GM18517 (cell line): ENCODE results near the gene HS3ST2.
"Not testable (repeated sequence)": the region's sequence is repeated elsewhere in the genome, so short reads cannot be mapped to it uniquely, and the experiment has no call there.

Experiments used
- ATAC-seq: cut with Tn5 transposase; IDR thresholded peaks from one replicate; pipeline ENCODE4 v1.9.1; 2021; ENCODE audit warnings: mild to moderate bottlenecking, moderate library complexity; ENCODE audit not compliant: unreplicated experiment

HS3ST2 gene

DNA sequence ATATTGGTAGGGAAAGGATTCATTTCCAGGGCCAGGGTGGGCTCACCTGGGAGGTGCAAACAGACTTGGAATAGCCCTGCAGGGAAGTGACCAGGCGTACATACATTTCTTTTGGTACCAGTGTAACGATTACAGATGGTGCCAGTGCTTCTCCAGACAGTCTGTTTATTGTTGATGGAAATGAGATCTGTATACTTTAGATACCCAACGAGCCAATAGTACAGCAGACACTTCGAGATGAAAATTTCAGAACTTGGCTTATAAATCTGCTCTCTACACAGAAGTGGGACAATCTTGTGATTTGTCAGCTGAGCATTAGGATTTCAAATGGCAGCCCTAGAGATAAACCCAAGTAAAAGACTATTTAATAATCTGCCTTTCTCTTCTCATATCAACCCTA lies 57.9 kb downstream of the HS3ST2 start:
- no peak for ATAC-seq

DNA sequence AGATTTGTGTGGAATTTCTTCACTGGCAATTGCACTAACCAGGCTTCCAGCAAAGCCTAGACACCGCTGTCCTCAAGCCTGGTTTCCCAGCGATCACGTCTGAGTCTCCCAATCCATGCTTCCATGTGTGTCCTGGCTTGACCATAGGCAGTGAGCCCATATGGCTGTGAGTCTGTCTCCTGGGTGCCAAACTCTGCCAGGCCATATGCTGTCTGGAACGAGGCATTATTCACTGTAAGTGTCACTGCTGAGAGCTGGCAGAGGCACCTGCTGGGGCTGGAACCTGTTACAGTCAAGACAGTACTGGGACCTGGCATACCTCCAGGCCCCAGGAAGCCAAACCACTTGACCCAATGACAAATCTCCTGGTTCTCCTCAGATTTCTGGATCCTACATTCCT lies 60.4 kb downstream of the HS3ST2 start:
- no peak for ATAC-seq

DNA sequence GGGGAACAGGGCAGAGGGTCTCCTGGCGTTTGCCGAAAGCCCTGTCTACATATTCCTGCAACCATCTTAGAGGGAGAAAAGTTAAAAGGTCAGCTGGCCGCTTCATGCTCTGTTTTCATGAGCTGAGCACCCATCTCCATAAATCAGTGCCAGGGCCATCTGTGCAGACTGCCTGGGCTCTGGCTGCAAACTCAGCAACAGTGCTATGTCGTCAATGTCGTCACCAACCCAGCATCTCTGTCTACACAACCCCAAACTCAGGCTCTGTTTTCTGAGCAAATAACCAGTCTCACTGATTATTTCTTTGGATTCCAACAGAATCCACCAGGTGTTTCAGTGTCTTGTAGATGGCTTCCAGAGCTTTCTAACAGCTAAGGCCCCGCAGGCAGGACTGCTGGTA lies 65.0 kb downstream of the HS3ST2 start:
- no peak for ATAC-seq

DNA sequence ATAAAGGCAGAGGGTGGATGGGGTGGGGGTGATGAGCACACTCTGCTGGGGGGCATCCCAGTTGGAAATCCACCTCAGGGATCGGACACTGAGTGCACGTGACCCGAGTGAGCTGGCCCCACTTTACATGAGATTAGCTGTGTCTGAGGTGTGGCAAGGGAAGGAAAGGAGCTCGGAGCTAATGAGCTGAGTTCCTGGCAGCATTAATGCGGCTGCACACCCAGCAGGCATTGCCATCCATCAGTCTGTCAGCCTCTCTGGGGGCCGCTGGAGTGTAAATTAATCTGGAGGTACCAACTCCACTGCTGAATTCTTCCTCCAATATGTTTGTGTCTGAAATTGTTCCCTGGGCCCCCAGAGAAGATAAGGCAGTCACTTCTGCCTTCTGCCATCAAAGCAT lies 65.5 kb downstream of the HS3ST2 start:
- no peak for ATAC-seq

DNA sequence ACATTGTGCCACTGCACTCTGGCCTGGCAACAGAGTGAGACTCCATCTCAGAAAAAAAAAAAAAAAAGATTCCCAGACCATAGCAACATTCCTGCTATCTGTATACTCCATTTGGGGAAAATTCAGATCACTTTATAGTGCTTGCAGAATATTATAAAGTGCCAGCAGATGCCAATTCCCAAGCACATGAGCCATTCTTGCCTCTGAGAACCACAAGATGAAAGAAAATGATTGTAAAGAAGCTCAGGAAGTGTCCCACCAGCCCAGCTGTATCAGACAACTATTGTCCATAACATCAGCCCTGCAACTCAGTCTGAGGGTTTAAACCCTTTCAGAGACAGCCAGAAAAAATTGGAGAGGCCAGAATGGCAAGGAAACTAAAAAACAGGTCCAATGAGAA lies 69.0 kb downstream of the HS3ST2 start:
- no peak for ATAC-seq

DNA sequence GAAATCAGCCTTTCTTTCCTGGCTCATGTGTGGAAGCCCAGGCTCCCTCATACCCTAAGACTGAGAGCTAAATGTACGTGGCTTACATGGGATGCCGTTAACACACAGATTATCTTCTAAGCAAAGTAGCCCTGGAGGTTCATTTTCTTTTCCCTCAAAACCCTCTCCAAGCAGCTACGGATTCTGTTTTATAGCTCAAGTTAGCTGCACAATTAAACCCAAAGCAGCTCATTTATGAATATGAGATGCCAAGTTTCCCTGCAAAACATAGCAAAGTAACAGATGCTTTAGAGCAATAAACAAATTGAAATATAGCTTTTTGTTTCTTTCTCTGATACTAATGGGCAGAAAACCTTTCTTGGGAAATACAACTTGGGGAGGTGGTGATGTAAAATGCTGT lies 72.0 kb downstream of the HS3ST2 start:
- ATAC-seq, result no peak

DNA sequence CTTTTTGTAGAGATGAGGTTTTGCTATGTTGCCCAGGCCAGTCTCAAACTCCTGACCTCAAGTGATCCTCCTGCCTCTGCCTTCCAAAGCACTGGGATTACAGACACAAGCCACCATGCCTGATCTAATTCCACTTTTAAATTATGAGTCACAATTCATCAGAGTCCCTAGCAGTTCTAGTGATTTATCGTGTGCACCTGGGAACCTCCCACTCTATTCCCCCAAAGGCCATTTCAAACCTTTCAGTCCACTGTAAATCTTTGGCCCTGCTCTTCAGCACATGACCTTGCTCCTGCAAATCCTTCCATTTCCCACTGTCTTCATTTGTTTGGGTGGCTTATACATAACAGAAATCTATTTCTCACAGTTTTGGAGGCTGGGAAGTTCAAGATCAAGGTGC lies 73.0 kb downstream of the HS3ST2 start:
- no peak for ATAC-seq

DNA sequence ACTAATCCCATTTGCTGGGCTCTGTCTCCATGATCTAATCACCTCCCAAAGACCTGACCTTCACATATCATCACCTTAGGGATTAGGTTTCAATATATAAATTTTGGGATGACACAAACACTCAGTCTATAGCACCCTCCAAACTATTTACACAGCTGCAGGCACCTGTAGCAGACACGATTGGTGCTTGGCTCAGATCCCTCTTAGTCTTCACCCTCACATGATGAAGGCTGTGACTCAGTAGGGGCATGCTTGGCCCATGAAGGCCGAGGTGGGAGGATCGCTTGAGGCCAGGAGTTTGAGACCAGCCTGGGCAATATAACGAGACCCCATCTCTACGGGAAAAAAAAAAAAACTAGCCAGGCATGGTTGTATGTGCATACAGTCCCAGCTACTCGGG lies 73.5 kb downstream of the HS3ST2 start:
- ATAC-seq, result no peak

DNA sequence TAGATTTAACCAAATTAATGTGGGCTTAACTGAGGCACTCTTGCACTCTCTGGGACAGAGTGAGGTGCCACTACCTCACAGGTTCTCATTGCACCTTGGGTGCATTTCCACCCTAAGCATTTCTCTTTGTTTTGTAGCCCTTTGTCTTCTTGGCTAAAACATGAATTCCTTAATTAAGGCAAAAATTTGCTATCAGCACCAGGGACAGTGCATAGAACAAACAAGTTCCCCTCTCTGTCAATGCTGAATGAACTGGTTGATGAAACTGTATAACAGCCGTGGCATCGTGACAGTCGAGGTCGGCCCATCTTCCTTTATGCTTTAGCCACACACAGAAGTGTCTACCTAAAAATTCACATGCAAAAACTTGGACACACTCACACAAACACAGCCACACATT lies 74.8 kb downstream of the HS3ST2 start:
- no peak for ATAC-seq

DNA sequence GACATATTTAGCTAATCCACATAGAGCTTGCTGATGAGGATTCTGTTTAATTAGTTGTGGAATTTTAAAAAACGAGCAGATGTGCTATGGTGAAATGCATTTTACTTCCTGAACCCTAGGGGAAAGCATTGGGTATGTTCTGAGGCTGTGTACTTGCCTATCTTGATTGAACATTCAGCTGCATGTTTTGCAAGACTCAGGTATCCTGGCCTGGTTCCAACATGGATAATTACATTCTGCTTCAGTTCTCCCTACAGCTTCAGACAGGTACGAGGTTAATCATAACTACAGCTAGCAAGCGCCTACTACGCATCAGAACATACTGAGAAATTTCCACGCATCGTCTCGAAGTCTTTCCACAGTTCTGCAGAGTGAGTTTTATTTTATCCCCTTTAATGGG lies 77.0 kb downstream of the HS3ST2 start:
- no peak for ATAC-seq

DNA sequence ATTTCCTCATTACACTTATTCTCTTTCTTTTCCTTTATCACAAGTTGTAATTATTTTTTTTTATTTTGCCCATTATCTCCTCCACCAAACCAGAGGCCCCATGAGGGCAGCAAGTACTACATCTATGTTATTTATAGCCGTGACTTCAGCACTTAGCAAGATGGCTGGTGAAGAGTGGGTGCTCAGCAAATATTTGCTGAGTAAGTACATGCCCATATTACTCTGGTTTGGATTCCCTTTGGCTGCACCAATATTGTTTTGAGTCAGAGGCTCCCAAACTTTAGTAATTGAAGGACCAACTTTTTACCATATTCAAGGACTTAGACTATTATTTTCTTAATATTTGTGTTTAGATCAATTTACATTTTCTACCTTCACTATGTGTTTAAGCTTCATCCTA lies 83.2 kb downstream of the HS3ST2 start:
- no peak for ATAC-seq

DNA sequence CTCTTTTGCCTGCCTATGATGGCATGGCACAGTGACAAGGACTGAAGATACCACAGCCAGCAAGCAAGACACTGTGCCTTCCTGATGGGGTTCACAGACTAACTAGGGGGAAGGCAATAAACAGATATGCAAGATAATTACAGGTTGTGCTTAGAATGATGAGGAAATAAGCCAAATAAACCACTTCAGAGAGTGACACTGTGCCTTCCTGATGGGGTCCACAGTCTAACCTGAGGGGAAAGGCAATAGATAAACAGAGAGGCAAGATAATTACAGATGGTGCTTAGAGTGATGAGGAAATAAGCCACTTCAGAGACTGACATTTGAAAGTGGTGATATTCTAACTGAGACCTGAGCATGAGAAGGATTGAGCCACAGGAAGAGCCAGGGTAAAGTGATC lies 84.2 kb downstream of the HS3ST2 start:
- ATAC-seq, result no peak

DNA sequence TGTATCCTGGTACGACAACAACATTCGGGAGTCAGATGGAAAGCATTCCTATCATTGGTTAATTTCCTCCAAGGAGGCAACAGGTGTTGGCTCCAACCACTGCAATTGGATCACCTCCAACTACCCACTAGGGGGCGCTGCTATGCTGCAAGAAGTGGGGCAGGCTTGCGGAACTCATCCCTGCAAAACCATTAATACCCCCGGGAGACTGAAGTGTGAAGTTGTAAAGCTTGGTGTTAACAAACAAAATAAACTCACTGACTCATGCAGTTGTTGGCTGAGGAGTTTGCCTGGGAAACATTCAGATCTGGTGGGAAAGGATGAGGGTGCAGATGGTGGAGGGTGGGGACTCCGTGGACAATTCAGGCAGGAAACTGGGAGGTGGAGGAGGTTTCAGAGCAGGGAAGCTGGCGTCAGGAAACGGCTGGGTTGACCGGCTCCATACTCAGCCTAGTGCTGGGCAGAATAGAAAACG lies 84.9 kb downstream of the HS3ST2 start:
- ATAC-seq, result no peak

DNA sequence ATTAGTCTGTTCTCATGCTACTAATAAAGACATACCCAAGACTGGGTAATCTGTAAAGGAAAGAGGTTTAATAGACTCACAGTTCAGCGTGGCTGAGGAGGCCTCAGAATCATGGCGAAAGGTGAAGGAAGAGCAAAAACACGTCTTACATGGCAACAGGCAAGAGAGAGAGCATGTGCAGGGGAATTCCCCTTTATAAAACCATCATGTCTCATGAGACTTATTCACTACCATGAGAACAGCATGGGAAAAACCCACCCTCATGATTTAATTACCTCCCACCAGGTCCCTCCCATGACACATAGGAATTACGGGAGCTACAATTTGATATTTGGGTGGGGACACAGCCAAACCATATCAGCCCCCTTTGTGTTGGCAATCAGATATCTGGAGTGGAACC lies 85.6 kb downstream of the HS3ST2 start:
- not testable (repeated sequence) for ATAC-seq

DNA sequence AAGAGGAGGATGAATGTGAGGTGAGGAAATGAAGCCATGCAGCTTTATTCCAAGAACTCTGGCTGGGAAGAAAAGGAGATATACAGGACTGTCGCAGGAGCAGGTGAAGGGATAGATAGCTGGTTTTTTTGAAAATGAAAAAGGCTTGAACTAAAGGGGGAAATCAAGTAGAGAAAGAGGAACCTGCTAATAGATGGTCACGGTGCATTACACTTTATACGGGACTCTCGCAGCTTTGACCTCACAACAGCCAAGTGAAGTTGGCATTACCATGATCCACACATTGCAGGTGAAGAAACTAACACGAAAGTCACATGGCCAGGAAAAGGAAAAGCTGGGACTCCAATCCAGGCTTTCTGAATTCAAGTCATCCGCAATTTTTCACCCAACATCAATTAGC lies 86.9 kb downstream of the HS3ST2 start:
- no peak for ATAC-seq

DNA sequence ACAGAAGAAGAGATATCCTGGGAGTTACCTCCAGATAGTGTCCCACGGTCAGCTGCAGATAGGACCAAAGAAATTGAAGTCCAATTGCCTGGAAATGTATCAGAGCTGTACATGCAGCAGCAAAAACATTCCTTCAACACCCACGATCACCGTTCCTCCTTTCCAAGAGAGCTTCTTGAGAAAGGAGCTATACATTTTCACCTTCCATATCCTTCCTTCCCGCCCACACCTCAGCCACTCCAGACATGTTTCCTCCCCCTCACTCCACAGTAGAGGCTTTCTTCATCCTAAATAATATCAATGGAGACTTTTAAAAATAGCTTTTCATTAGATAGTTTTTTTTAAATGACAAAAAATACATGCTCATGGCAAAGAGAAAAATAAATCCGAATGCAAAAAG lies 87.6 kb downstream of the HS3ST2 start:
- no peak for ATAC-seq

DNA sequence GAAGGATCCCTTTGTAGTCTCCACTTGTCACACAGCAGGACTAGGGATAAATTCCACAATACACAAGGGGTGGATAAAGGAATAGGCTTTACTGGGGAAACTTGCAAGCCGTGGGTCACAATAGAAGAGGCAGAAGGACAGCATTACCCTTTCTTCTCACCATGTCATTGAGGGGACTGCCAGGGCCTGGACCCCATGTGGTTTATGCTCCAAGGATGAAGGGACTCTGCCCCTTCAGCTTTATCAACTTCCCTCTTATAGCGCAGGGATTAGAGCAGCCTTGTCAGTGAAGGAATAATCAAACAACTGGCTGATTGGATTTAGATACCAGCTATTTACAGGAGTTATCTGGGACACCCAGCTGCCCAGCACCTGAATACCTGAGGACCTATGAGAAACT lies 89.8 kb downstream of the HS3ST2 start:
- no peak for ATAC-seq

DNA sequence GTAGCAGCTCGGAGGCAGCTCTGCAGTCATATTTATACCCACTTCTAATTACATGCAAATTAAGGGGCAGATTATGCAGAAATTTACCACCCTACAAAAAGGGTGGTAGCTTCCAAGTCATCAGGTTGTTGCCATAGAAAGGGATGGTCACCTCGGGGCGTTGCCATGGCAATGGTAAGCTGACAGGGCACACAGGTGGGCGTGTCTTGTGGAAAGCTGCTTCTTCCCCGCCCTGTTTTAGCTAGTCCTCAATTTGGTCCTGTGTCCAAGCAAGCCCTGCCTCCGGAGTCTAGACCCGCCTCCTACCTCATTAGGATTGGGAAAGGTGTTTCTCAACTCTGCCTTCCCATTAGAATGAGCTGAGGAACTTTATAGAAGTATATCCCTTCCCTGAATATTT lies 98.7 kb downstream of the HS3ST2 start:
- no peak for ATAC-seq

DNA sequence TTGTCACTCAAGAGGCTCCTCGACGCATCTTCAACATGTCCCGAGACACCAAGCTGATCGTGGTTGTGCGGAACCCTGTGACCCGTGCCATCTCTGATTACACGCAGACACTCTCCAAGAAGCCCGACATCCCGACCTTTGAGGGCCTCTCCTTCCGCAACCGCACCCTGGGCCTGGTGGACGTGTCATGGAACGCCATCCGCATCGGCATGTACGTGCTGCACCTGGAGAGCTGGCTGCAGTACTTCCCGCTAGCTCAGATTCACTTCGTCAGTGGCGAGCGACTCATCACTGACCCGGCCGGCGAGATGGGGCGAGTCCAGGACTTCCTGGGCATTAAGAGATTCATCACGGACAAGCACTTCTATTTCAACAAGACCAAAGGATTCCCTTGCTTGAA lies 101.0 kb downstream of the HS3ST2 start:
- no peak for ATAC-seq

DNA sequence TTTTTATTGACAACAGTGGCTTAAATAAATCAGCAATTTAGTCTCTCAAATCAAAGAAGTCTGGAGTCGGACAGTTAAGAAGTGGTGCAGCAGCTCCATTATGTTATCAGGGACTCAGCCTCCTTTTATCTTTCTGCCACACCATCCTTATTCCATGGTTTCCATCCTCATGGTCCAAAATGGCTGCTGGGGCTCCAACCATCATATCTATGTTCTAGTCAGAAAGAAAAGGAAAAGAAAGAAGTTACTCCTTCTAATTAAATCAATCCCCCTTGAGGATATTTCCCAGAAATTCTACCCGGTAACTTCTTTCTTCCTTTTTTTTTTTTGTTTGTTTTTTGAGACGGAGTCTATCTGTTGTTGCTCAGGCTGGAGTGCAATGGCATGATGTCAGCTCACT lies 109.5 kb downstream of the HS3ST2 start:
- no peak for ATAC-seq

DNA sequence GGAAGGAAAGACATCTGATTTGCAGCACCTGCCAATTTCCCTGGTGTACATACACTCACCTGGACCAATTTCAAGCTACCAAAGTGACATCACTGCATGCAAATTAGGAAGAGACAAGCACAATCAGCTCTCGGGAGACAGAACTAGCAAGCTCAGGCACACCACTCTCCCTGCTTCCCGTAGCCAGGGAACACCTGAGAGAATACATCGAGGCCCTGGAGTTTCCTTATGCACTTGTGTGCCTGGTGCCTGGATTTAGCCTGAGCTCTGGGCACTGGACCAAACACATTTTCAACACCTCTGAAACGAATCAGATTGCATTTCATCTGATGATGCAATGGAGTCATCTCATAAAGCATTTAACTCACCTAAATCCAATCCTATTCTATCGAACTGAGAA lies 110.5 kb downstream of the HS3ST2 start:
- ATAC-seq, result no peak

DNA sequence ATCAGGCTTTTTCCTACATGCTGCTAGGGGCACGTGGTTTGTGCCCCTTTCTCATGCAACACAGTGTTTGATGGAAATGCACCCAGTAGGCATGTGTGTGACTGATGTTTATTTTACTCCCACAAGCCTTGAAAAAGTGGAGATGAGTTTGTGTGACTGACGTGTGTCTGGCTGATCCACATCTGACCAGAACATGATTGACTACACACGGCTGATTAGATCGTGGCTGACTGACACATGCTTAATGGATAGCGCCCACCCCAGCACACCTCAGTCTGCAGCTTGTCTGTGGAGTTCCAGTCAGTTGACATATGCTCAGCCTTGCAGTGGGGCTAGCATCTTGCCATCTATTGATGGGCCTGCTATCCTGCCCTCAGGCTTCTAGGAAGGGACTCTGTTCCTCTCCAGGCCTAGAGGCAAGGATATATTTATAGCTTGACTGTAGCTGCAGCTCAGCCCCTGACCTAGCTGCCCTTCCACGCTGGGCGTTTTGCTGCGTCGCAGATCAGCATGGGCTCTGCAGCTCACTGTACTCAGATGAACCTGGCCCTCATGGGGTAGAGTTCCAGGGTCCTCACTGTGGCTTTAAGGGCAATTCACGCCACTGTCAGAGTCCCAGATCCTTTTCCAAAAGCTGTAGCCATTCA lies 112.3 kb downstream of the HS3ST2 start:
- ATAC-seq, result no peak

DNA sequence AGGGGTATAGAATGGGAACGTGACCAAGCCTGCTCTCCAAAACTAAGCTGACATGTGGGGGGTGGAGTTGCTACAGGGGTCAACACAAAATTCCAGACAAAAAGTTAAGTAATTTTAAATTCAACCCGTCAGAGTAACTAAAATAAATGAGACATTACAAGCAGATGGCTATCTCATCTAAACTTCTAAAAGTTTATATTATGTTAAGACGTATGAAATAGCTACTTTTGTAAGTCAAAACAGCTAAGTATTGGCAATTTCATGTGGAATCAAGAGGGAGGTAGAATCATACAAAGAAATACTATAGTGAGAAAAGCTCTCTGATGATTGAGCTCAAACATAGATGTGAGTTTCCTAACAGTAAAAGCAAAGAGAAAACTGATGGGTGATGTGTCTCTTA lies 113.3 kb downstream of the HS3ST2 start:
- no peak for ATAC-seq
